GM10266 (cell line): ENCODE measurements around the gene ZNF441.
A peak's percentile ranks its signal among the peaks of the same experiment; 100 is the strongest.

Experiments
- DNase-seq: peaks from one replicate; pipeline ENCODE4 v3.0.0; 2012; ENCODE audit errors: extremely low spot score
- TF ChIP-seq, protein P1 (sequence below): IDR thresholded peaks from 2 replicates; pipeline ENCODE4 v1.5.1; 2012; ENCODE audit warnings: mild to moderate bottlenecking, low read depth; ENCODE audit not compliant: control insufficient read depth, insufficient read depth; ENCODE audit errors: missing control alignments

The ZNF441 gene

DNA sequence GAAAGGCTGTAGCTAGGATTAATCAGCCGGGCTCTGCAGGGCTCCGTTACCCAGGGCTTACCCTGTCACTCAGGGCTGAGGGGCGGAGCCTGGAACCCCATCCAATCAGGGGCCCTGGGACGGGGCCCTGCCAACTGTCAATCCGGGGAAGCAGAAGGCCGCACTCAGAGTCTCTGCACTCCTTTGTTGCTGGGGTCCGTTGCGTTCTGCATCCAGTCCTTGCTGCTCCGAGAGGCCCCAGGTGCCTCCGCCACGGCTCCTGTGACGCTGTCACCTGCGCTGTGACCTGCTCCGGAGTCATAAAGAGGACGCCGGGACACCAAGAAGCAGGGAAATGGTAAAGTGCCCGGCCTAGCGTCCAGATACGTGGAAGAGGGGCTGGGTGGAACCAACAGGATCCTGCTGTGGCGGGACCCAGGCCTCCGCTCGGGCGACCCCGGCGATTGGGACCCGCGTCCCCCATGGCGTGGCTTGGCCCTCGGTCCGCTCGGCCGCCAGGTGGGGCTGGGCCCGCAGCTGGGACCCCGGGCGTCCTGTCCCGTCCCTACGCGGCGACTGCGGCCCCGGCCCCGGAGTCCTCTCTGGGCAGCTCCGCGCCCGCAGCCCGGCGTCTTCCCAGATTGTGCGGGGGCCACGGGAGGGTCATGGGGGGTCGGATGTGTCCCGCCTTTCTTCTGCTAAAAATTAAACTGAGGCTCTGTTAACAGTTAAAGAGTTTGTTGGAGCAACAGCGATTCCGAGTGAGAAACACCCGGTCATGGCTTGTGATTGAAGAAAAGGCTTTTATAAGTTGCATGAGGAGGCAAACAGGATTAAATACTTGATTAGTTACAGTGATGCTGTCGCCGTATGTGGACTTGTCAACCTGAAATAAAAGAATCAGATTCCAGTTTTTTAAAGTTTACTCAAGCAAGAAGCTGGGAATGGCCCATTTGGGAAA, 31.9 kb downstream of the ZNF441 start, which contains the start of gene ZNF491:
ZNF491 (plus strand) TSS at position 133 of the 940 bp plus-strand sequence. CDS start 7,431 bp downstream, outside the sequence.
- peak; percentile 97 for DNase-seq

DNA sequence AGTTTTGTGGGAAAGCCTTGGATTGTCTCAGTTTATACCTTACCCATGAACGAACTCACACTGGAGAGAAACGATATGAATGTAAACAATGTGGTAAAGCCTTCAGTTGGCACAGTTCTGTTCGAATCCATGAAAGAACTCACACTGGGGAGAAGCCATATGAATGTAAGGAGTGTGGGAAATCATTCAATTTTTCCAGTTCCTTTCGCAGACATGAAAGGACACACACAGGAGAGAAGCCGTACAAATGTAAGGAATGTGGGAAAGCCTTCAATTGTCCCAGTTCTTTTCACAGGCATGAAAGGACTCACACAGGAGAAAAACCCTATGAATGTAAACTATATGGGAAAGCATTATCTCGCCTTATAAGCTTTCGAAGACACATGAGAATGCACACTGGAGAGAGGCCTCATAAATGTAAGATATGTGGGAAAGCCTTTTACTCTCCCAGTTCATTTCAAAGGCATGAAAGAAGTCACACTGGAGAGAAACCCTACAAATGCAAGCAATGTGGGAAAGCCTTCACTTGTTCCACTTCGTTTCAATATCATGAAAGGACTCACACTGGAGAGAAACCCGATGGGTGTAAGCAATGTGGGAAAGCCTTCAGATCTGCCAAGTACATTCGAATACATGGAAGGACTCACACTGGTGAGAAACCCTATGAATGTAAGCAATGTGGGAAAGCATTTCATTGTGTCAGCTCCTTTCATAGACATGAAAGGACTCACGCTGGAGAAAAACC, 39.7 kb downstream of the ZNF441 start:
- no peak for DNase-seq

More for the DNA sequence above, 31.9 kb downstream of the ZNF441 start, which contains the start of gene ZNF491:
- TF ChIP-seq, protein P1, sequence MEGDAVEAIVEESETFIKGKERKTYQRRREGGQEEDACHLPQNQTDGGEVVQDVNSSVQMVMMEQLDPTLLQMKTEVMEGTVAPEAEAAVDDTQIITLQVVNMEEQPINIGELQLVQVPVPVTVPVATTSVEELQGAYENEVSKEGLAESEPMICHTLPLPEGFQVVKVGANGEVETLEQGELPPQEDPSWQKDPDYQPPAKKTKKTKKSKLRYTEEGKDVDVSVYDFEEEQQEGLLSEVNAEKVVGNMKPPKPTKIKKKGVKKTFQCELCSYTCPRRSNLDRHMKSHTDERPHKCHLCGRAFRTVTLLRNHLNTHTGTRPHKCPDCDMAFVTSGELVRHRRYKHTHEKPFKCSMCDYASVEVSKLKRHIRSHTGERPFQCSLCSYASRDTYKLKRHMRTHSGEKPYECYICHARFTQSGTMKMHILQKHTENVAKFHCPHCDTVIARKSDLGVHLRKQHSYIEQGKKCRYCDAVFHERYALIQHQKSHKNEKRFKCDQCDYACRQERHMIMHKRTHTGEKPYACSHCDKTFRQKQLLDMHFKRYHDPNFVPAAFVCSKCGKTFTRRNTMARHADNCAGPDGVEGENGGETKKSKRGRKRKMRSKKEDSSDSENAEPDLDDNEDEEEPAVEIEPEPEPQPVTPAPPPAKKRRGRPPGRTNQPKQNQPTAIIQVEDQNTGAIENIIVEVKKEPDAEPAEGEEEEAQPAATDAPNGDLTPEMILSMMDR: peak; percentile 60

DNA sequence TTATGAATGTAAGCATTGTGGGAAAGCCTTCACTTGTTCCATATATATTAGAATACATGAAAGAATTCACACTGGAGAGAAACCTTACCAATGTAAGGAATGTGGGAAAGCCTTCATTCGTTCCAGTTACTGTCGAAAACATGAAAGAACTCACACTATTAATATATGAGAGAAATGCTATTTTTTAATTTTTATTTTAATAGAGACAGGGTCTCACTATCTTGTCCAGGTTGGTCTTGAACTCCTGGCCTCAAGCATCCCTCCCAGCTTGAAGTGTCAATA, 40.2 kb downstream of the ZNF441 start:
- no peak for DNase-seq

More for the DNA sequence above, 39.7 kb downstream of the ZNF441 start:
- TF ChIP-seq, protein P1: no peak

DNA sequence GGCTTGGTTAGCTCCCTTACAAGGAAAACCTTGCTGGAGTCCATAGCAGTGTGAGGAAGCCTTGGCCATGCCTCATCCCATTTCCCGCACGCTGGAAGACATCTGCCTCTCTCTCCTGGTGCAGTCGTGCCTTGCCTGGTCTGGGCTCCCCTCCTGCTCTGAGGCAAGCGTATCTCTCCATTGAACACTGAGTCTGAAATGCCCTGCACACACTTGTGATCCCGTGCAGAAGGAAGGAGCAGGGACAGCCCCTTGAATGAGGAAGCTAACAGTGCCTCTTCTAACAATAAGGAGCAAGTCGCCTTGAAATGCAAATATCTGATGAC, 46.9 kb downstream of the ZNF441 start:
- DNase-seq: no peak
- TF ChIP-seq, protein P1: no peak

More for the DNA sequence above, 40.2 kb downstream of the ZNF441 start:
- TF ChIP-seq, protein P1: no peak

DNA sequence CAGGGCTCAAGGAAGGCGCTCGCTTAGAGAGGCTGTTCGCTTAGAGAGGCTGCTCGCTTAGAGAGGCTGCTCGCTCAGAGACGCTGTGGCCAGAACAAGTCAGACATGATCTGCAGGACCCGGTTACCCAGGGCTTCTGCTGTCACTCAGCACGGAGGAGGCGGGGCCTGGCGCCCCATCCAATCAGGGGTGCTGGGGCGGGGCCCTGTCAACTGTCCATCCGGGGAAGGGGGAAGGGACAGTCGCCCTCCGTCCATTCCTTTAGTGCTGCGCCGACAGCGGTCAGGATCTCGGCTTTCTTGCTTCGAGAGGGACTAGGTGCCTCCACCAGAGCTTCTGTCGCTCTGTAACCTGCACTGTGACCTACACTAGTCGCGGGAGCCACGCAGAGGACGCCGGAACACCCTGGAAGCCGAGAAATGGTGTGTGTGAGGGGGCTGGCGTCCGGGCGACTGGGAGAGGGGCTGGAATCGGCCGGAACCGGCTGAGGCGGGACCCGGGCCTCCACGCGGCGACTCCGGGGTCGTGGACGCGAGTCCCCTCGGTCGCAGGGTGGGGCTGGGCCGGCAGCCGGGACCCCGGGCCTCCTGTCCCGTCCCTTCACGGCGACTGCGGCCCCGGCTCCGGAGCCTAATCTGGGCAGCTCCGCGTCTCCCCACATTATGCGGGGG, 47.4 kb downstream of the ZNF441 start, which contains the start of gene ZNF440:
ZNF440 (plus strand) TSS at position 245 of the 671 bp plus-strand sequence; CDS start at position 420, 175 bp downstream.
- DNase-seq: peak; percentile 97
- TF ChIP-seq, protein P1: no peak

DNA sequence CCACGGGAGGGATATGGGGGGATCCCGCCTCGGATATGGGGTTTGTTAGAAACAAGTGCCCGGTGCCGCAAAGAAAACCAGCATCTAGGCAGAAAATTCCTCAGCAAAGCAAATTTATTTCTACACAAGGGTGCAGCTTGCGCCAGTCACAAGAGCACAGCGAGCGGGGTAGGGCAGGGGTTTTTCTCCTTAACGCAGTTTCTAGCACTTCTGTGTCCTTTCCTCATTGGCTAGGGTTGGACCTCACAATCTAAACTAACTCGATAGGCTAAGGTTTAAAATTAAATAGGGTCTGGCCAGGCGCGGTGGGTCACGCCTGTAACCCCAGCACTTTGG, 47.9 kb downstream of the ZNF441 start:
- DNase-seq: no peak
- TF ChIP-seq, protein P1: no peak
